ENCODE results near the gene IL17RA.
A peak's percentile ranks its signal among the peaks of the same experiment; 100 is the strongest.
"Not testable (repeated sequence)": the region's sequence is repeated elsewhere in the genome, so short reads cannot be mapped to it uniquely, and the experiment has no call there.

IL17RA gene

DNA sequence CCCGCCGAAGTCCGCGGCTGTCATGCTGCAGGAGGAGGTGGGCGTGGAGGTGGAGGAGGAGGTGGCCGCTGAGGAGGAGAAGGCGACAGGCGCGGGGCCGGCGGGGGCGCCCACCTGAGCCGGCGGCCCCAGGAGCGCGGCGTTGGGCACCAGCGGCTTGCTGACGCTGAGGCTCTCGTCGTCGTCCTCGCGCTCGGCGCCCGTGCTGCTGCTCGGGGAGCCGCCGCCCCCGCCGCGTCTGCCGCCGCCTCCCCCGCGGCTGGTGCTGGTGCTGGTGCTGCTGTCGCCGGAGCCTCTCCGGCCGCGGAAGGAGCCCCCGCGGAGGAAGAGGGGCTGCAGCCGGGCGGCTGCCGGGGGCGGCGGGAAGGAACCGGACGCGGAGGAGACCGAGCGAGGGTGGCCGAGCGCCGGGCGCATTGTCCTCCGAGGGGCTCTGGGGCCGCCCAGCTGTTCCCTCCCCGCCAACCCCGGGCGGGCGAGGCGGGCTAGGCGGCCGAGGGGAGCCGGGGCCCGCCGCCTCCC lies 36.0 kb downstream of the IL17RA start:
- peak; percentile 32 for DNase-seq (ENCODE audit: low read depth)

DNA sequence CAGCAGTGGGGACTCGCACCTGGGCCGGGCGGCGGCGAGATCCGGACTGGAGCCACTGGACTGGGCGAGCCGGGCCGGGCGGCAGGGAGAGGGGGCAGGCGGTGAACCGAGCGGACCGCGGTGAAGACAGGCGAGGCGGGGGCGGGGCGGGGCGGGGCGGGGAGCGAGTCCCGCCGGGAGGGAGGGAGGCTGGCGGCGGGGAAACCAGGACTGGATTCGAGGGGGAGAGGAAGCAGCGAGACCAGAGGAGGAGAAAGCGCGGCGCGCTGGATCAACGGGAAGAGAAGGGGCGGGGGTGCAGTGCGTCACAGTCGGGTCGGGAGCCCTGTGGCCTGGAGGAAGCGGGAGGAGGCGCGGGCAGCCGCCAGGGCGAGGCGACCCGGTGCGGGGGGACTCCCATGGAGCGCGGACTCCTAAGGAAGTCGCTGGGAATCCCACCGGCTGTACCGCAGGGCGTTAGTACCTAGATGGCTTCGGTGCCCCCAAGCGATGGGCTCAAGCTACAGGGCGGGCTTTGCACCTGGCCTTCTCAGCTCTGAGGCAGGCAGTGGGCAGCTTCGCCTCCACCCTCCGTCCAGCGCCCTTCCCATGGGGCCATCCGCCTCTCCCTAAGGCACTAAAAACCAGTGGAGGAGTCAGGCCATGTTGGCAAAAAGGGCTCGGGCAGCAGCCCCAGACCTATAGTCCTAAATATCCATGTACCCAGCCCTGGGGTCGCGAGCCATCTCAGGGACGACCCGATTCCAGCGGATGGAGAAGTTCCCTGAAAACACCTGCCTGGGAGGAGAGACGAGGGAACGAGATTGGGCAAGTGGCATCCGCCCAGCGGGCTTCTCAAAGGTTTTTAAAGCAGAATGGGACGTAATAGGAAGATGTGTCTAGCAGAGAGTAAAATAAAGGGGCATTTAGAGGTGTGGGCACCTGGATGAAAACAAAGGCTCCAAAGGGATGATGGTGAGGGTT lies 36.7 kb downstream of the IL17RA start, which contains the start of gene TMEM121B:
Gene TMEM121B (minus strand): TSS at position 128 of the 963 bp plus-strand sequence. CDS start 233 bp downstream, outside the sequence.
- DNase-seq (ENCODE audit: low read depth): no peak

DNA sequence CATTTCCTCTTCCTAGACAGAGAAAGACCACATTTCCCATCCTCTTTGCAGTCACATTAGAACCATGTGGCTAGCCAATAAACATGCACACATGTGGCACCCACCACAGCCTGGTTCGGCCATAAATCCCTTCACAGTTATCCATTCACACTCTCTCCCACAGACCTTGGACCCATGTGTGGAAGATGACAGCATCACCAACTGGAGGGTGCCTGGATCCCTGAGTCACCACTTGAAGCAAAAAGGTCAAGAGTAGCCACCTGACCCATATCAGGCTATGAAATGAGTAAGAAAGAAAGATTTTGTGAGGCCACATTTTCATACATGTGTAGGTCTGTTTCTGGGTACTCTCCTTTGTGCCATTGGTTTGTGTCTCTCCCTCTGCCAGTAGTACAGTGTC lies 45.4 kb downstream of the IL17RA start:
- DNase-seq (ENCODE audit: low read depth): no peak

DNA sequence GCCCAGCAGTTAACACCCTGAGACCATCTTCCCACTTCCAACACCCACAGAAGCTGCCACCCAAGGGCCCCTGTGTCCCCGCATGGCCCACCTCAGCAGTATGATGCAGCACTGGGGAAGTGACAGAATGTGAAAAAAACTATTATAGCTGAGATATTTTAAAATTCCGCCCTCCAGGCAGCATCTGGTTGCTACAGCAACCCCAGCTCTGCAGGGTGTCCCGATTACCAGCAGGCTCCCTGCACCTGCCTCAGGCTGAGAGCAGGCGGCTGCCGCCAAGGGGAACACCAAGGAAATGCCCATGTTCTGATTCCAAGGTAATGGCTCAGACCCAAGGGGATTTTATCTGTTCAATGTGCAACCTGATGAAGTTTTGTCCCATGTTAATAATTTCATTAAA lies 46.9 kb downstream of the IL17RA start:
- DNase-seq (ENCODE audit: low read depth): no peak

DNA sequence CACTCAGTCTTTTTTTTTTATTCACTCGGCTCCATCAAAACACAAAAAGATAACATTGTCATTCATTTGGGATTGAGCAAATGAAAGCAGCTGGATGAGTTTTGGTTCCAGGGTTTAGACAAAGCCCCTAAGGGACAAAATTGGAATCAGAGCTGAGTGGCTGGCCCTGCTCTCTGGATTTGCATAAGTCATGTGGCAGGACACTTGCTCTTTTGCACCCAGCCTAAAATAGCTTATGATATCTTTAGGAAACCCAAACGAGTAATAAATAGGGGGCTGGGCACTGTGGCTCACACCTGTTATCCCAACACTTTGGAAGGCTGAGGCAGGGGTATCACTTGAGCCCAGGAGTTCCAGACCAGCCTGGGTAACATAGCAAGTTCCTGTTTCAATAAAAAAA lies 47.3 kb downstream of the IL17RA start:
- DNase-seq (ENCODE audit: low read depth): no peak

DNA sequence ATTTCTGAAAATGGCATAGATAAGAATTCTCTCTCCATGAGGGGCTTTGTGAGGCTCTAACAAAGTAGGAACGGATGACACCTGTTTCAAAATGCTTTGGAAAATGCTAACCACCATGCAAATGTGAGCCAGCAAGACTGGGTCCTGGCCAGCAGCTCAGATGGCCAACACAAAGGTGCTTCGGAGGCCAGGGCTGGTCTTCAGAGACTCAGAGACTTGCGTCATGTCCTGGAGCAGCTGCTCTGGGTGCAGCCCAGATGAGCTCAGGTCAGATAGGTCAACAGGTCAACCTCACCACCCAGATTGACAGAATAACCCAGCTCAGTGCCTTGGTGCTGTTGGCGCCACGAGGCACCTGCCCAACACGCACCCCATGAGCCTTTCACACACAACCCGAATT lies 48.3 kb downstream of the IL17RA start:
- DNase-seq (ENCODE audit: low read depth): no peak

DNA sequence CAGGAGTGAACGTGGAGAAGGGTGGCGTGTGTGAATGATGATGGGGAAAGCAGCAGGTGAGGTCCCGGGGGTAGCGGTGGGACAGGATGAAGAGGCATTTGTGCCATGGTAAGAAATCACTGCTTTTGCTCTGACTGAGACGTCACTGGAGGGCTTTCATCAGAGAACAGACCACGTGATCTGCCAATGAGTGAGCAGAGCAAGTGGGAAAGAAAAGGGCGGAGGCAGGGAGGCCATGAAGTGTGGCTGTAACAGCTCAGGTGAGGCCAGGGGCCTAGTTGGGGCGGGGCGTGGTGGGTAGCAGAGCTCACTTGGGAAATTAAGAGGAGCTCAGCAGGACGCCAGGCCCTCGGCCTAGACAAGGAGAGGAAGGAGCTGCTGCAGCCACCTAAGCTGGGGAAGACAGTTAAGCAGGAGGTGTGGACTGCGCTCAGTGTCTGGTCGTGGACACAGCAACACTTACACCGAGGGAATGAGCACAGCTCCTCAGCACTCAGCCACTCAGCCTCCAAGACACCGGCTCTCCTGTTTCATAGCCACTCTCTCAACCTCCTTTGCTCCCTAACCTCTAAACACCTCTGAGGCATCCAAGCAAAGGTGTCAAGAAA lies 50.5 kb downstream of the IL17RA start:
- no peak for DNase-seq (ENCODE audit: low read depth)

DNA sequence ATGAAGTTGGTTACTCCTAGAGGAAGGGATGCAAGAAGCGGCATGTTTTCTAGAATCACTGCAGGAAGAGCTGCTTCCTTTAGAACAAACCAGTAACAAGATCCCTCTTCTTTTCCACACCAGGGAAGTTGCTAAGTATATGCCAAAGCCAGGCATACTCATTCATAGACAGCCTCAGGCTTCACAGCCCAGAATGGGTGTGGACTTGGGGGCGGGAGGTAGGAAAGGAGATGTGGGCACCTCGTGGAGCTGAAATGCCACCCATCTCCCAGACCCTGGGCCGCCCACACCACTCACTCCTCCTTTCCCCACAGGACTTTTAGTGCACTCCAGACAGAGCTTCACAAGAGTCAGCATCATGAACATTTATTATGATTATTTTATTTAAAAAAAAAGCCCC lies 52.4 kb downstream of the IL17RA start:
- DNase-seq (ENCODE audit: low read depth): no peak

DNA sequence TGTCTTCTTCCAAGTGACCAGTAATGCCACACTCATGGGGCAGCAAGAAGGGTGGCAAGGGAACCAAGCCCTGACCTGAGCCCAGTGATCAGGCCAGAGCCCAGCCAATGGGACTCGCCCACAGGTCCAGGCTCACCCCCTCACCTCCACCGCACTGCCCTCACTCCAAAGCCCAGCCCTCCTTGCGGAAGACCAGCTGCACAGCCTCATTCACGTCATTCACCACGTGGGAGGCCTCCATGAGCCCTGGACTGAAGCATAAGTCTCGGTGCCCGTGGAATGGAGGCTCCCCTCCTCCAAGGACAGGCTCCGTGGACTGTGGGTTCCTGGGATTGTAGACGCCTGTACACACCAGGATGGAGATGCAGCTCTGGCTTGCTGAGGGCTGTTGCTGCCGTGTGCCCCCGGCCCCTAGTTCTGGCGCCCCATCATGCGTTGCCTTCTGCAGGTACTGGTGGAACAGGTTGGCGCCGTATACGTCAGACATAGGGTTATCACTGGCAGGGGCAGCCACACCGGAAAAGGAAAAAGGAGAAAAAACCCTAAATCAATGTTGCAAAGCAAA lies 53.1 kb downstream of the IL17RA start:
- DNase-seq (ENCODE audit: low read depth): no peak

DNA sequence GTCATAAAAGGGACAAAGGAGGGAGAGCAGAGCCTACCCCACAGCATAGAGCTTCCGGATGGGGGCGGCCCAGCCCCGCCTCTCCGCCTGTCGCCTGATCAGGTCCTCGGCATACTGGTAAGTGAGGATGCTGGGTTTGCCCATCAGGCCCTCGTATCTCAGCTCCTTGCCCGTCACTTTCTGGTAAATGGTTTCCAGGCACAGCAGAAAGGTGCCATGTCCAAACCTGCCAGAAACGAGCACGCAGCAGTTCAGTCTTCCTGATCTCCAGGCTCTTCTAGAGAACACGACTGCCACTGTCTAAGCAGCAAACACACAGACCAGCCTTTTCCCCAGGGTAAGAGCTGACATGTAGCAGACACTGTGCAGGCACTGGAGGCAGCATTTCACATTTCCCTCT lies 53.7 kb downstream of the IL17RA start:
- no peak for DNase-seq (ENCODE audit: low read depth)

DNA sequence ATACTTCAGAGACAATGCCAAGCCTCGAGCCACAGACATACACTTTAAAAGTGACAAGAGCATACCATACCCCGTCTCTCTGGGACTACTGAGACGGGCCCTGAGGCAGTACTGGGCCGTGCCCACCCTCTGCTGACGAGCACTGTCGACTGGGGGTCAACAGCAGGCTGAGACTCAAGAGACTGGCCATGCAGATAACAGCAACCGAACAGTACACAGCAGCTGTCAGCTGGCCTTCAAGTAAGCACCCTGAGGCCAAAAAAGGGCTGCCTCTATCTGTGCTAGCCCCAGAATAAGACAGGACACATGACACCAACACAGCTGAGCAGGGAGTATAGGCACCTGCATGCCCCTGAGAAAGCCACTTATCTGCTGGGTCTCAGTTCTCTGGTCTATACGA lies 55.2 kb downstream of the IL17RA start:
- DNase-seq (ENCODE audit: low read depth): no peak

DNA sequence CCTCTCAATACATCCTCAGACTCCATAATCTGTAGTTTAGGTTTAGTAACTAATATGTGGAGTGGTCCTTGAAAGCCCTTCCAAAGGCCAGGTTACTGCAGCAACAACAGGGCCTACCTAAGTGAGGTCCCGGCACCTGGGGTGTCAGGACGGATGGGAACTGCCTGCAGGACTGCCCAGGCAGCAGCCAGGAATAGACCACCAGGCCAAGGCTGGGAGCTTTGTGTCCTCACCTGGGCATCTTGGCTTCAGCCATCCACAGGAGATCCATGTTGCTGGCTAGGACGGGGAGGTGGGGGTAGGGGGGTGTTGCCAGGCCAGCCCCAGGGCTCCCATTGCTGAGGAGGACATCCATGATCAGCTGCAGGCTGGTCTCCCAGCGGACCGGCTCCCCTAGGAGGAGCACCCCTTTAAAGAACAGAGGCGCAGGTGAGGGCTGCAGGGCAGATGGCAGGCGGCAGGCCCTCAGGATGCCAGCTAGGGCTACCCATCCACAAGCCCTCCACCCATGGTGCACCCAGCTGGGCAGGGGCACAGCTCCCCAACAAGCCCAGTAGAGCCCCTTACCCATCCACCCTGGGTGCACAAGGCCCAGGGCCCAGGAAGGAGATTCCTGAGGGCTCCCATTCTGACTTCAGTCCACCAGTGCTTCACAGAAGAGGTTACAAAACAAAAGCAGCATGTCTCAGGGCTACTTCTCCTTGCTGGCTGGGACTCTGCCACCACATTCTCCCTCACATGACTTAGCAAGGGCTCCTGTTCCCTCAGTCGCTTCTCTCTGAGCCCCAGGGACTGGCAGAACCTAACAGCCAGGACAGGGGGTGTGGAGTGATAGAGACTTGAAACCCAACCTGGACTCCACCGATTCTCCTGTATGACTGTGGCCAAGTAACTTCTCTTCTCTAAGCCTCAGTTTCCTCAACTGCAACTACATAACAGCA lies 56.3 kb downstream of the IL17RA start:
- no peak for DNase-seq (ENCODE audit: low read depth)

DNA sequence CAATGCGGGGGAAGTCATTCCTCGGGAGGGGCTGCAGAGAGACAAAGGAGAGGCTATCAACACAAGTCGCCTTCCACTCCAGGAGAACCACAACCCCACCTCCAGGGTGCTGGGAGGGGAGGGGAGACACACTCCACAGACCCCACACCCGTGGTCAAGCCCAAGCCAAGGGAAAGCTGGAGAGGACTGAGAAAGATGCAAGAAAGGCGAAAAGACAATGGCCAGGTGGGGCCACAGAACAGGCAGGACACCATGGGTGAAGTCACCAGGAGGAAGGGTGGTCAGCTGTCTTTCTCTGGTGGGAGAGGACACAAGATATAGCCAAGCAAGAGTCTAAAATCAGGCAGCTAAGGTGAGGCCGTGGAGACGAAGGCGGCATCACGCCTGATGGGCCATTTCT lies 58.3 kb downstream of the IL17RA start:
- DNase-seq (ENCODE audit: low read depth): no peak

DNA sequence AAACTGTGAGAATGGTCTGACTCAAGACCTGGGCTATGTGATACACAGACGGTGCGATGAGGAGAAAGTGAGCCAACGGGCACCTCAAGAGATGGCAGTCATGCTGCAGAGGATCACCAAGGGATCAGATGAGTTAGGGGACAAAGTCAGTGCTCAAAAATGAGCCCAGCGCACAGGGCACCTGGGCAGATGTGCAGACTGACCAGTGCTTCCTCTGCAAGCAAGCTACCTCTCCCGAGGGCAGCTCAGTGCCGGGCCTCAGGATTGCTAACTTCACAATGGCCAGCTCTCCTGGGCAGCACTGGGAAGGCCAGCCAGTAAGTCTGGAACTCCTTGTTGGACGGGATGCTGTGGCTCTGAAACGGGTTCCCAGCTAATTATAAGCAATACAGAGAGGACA lies 59.0 kb downstream of the IL17RA start:
- no peak for DNase-seq (ENCODE audit: low read depth)

DNA sequence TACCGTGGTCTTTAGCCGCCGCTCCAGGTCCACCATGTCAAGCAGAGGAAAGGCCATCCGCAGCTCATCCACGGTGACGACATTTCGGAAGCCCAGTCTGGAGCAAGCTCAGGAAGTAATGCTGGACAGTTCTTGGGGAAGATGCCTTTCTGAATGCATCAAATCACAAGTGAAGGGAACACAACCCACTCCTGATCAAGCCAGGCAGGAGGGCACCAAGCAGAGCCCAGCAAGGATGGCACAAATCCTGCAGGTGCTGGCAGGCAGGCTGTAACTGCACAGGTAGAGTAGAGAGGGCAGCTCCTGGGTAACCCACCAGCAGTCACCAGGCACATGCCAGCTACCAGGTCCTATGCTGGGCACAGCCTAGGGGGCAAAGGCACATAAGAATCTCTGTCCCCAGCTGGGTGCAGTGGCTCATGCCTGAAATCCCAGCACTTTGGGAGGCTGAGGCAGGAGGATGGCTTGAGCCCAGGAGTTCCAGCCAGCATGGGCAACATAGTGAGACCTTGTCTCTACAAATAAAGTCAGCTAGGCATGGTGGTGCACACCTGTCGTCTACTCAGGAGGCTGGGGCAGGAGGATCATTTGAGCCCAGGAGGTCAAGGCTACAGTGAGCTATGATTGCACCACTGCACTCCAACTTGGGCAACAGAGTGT lies 60.4 kb downstream of the IL17RA start:
- DNase-seq (ENCODE audit: low read depth): no peak

DNA sequence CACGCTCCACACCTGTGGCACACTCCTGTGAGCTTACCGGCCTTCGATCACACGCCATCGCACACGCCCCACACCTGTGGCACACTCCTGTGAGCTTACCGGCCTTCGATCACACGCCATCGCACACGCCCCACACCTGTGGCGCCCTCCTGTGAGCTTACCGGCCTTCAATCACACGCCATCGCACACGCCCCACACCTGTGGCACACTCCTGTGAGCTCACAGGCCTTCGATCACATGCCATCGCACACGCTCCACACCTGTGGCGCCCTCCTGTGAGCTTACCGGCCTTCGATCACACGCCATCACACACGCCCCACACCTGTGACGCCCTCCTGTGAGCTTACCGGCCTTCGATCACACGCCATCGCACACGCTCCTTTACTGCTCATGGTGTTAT lies 62.7 kb downstream of the IL17RA start:
- not testable (repeated sequence) for DNase-seq (ENCODE audit: low read depth)

DNA sequence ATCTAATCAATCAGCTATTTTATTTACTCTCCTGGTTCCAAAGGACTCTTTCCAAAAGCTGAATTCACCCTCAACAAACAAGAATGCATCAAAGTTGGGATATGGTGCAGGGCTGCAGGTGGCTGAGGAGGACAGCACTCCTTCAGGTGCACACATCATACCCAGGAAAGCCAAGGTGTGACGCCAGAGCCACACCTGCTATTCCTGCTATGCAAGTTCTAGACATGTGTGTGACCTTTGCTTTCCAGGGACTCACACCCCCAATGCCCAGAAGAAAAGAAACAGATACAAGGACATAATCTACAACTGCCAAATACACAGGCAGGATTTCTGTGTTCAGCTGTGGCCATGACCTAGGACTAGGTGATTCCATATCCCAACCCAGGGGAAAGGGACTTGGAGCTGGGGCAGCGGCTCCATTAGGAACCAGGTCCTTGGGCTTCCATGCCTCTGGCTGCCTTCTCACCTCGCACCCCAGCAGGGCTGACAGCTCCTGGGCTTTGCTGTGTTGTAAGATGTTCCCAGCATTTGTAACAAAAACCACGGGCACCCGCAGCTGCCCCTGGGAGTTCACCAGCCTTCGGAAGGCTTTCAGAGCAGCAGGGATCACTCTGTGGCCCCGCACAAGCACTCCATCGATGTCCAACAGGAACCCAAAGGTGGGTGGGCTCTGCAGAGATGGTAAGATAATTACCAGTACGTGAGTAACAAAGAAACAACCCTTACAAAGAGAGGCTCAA lies 64.4 kb downstream of the IL17RA start:
- DNase-seq (ENCODE audit: low read depth): no peak

DNA sequence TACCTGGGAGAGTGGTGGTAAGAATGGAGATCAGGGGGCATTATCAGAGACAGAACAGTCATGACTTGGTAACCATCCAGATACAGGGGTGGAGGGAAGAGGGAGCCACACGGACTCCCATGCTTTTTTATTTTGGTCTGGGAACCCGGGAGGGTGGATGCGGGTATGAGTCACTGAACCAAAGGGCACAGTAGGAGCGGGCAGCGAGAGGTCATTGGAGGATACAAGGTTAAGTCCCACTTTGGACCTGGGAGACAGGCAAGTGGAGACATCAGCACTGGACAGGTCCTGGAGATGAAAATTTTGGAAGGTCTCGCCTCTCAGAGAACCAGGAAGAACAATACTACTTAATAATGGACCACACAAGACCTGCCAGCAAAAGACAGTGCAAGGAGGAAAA lies 67.5 kb downstream of the IL17RA start:
- no peak for DNase-seq (ENCODE audit: low read depth)

DNA sequence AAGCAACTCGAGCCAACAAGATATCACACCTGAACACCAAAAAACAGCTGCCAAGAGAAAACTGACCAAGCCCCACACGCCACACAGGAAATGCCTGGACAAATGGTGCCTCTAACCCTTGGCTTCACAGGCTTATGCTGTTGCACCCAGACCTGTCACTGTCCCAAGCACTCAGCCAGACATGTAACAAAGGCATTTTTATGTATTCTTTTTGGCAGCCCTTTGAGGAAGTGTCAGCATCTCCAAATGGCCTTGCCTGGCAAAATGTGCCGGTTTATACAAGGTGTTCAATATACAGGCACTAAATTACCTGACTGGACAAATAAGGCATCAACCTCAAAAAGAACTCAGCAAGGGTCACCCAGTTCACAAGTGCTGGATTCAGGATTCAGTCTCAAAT lies 68.2 kb downstream of the IL17RA start:
- no peak for DNase-seq (ENCODE audit: low read depth)

DNA sequence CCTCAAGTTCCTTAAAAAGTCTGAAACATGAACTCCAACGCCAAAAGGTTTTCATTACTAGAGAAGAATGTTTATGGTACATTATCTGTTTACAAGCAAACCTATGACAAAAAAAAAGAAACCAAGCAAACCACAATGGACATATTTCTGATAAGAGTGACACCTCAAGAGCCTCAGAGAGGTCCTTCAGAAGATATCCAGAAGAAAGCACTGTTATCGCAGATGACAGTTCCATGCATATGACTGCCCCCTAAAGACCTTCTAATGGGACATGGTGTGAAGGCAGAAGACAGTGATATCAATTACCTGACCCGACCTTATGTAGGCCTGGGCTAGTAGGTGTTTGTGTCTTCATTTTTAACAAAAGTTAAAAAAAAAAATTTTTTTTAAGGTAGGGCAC lies 71.1 kb downstream of the IL17RA start:
- DNase-seq (ENCODE audit: low read depth): no peak

DNA sequence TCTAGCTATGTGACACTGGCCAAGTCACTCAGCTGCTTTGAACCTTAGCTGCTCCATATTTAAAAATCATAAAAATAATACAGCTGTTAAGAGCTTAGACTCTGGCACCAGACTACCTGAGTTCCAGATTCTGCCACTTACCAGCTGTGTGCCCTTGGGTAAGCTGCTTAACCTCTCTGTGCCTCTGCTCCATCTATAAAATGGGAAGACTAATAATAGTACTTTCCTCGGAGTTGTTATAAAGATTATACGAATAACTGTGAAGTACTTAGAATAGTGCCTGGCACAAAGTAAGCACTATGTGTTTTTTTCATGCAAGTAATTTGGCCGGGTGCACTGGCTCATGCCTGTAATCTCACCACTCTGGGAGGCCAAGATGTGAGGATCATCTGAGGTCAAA lies 72.9 kb downstream of the IL17RA start:
- DNase-seq (ENCODE audit: low read depth): no peak
